HG03139 (cell line): ENCODE results near the gene MXRA7.
A peak's percentile ranks its signal among the peaks of the same experiment; 100 is the strongest.
"Not testable (repeated sequence)": the region's sequence is repeated elsewhere in the genome, so short reads cannot be mapped to it uniquely, and the experiment has no call there.

Experiments used
- ATAC-seq: cut with Tn5 transposase; IDR thresholded peaks from one replicate; pipeline ENCODE4 v1.9.1; 2021; ENCODE audit not compliant: unreplicated experiment

The MXRA7 gene

GRCh38 chr17:76710863-76711611 lies at the start of gene MXRA7:
MXRA7 (minus strand) TSS chr17:76710965; CDS start chr17:76710946, 19 bp downstream.
- no peak for ATAC-seq

- ATAC-seq = no peak
Measured at GRCh38 chr17:76758570-76758969, 47.8 kb upstream of the MXRA7 start.

GRCh38 chr17:76757256-76757655 lies 46.5 kb upstream of the MXRA7 start:
- no peak for ATAC-seq

GRCh38 chr17:76755285-76755684 lies 44.5 kb upstream of the MXRA7 start:
- no peak for ATAC-seq

GRCh38 chr17:76753061-76753961 lies 42.5 kb upstream of the MXRA7 start:
- no peak for ATAC-seq

GRCh38 chr17:76752006-76752405 lies 41.2 kb upstream of the MXRA7 start:
- no peak for ATAC-seq

GRCh38 chr17:76751416-76751993 lies 40.7 kb upstream of the MXRA7 start:
- ATAC-seq = no peak

GRCh38 chr17:76748657-76749056 lies 37.9 kb upstream of the MXRA7 start:
- ATAC-seq = no peak

- ATAC-seq = no peak
Measured at GRCh38 chr17:76747716-76748363, 37.1 kb upstream of the MXRA7 start.

GRCh38 chr17:76745785-76746184 lies 35.0 kb upstream of the MXRA7 start:
- not testable (repeated sequence) for ATAC-seq

GRCh38 chr17:76744747-76745146 lies 34.0 kb upstream of the MXRA7 start:
- ATAC-seq = no peak

GRCh38 chr17:76742958-76743357 lies 32.2 kb upstream of the MXRA7 start:
- no peak for ATAC-seq

GRCh38 chr17:76740329-76741118 lies 29.8 kb upstream of the MXRA7 start:
- no peak for ATAC-seq

GRCh38 chr17:76739568-76740115 lies 28.9 kb upstream of the MXRA7 start:
- not testable (repeated sequence) for ATAC-seq

GRCh38 chr17:76738468-76738850 lies 27.7 kb upstream of the MXRA7 start:
- ATAC-seq = no peak

GRCh38 chr17:76737676-76738467 lies 27.1 kb upstream of the MXRA7 start, which contains the start of gene MFSD11:
MFSD11 (plus strand) TSS chr17:76738119; CDS start chr17:76738353, 234 bp downstream.
- peak; percentile 45 for ATAC-seq

- peak; percentile 71 for ATAC-seq
Measured at GRCh38 chr17:76737082-76737675, 26.4 kb upstream of the MXRA7 start, which contains the start of gene SRSF2. SRSF2 (minus strand) TSS chr17:76737331; CDS start chr17:76737160, 171 bp downstream.

- ATAC-seq = peak; percentile 11
Measured at GRCh38 chr17:76736349-76737081, 25.8 kb upstream of the MXRA7 start.
